NCI-H1694 treated with DMSO at 0.1 percent for 48 hours (cell line): ENCODE data around the gene RAB1B.

ENCODE experiments used
- DNase-seq: peaks from one replicate; lab custom pipeline; 2025; lab: John Stamatoyannopoulos, UW

The RAB1B gene

DNA sequence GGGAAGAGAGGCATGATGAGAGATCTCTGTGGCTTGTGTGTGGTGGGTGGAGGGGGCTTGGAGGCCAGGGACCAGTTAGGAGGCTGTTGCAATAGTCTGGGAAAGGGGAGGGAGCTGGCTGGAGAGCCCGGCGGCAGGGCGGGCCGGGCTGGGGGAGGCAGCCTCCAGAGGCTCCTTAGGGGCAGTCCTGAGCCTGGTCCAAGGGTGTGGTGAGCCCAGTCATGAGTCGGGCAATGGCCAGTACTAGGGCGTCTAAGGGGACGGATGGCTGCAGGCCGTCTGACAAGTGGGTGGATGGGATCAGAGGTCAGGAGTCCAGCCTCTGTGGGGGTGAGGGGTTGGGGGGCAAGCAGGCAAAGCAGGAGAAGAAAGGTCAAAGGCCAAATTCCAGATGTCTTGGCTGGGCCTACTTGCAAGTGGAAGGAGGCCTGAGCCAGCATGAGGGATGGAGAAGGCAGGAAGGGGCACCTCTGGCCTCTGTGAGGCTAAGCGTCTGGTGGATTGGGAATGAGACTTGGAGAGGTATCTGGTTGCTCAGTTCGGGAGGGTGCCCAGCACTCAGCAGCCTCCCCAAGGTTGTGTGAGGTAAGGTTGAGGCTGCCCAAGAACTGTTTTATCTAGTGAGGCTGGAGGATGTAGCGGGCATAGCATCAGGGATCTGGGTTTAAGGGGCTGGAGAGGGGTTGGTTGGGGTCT is 54.4 kb downstream of the RAB1B start:
- DNase-seq: no peak

DNA sequence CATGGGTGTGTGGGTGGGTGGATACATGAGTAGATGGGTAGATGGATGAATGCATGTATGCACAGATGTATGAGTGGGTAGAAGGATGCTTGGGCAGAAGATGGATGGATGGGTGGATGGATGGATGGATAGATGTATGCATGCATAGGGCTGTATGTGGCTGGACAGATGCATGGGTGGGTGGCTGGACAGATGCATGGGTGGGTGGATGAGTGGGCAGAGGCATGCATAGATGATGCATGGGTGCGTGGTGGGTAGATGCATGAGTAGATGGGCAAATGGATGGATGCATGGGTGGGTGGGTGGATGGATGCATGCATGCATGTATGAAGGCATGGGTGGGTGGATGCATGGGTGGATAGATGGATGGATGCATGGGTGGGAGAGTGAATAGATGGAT is 55.2 kb downstream of the RAB1B start:
- no peak for DNase-seq

DNA sequence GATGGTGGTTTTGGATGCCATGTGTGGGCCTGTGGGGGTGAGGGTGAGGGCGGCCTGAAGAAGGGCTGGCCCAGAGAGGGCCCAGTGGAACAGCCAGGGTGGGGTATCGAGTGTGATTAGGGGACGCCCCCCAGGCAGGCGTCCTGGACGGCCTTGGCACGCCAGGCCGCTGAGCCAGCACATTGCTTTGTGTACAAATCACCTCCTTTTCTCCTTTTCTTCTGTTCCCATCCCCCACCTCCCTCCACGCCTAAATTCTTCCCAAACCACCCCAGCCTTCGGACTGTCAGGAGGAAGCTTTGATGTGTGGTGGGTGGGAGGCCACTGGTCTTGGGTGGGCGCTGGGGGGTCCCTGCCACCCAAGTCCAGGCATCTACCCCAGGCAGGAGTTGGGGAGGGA is 56.2 kb downstream of the RAB1B start:
- DNase-seq: no peak

DNA sequence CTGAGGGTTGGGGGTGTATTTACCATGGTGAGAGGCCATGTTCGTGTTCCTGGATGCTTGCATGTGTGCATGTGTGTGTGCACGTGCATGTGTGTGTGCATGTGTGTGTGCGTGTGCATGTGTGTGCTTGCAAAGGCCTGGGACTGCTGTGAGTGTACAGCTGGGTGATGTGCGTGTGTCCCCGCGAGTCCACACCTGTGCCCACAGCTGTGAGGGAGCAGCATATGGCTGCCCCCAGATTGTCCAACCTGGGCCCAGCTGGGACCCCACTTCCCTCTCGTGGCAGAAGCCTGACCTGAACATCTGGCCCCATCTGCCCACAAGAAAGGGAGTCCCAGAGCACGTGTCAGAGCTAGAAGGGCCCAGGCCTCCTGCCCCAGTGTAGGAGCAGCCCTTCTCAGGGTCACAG is 56.8 kb downstream of the RAB1B start:
- no peak for DNase-seq

DNA sequence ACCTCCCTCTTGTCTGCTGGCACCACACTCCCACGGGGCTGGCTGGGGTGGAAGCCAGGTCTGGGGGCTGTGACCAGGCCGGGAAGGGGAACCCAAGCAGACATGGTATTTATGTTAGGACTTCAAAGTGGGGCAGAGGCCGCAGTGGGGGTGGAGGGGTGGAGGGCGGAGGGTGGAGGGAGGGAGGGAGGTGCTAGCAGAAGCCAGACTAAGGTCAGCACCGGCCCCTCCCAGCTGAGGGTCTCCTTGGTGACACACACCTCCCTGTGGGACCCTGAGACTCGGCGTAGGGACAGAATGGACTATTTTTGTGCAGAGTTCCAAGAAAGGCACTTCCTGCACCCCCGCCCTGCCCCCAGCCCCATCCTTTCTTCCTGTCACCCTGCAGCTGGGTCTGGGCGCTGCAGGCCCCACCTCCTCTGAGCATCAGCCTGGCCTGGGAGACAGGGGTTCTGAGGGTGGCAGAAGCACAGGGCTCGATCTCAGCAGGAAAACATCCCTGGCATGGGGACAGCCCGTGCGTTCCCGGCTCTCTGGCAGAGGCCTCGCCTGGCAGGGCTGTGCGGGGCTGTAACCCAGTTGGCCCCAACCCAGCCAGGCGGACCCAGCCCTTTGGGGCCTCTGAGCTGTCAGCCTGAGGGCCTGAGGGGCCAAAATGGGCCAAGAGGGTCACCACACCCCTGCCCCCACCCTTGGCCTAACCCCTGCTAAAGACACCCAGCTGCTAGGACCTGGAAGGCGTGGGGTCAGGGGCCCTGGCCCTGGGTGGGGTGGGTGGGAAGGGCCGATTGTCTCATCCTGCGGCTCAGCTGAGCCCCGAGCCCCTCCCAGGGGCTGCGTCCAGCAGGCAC is 58.0 kb downstream of the RAB1B start:
- DNase-seq: no peak
